T-helper 1 cell treated with Interleukin-12 subunit alpha and Interleukin-12 subunit beta and Interleukin-4 antibody, amounts not matched to agents 30 ng/mL and 1 ng/mL, for 36 hours (primary cell): ENCODE results near the gene CYP4F8. TPM values are rescaled to one million over a fixed set of nuclear protein-coding genes. Genes with fewer than 3 reads are reported as not detected.

Experiments used
- total RNA-seq: library from RNA; stranded (reverse); gene quantifications from 2 replicates; pipeline ENCODE4 v1.2.3, GENCODE V29; 2022

Gene CYP4F8
- total RNA-seq, 1 donor from 2014 or later, result not detected

Other genes starting within 250 kb of the CYP4F8 start
- 53.5 and 57.5 TPM in 2 replicates for gene AKAP8, start 235.4 kb upstream of the CYP4F8 start, total RNA-seq
- gene AKAP8L, start 196.2 kb upstream of the CYP4F8 start, total RNA-seq, result 84.4 and 91.4 TPM in 2 replicates
- gene WIZ, start 165.3 kb upstream of the CYP4F8 start, total RNA-seq, result 40.7 and 44.8 TPM in 2 replicates
- gene RASAL3, start 150.7 kb upstream of the CYP4F8 start, total RNA-seq, result 220 and 228 TPM in 2 replicates
- 0.25 and 0.34 TPM in 2 replicates for gene PGLYRP2, start 135.7 kb upstream of the CYP4F8 start, total RNA-seq
- gene CYP4F22, start 106.7 kb upstream of the CYP4F8 start, total RNA-seq, result 0.41 and 0.49 TPM in 2 replicates
- 0.05 TPM in 1 of 2 replicates, not detected in the other for gene CYP4F3, start 25.7 kb downstream of the CYP4F8 start, total RNA-seq
- gene CYP4F12, start 57.9 kb downstream of the CYP4F8 start, total RNA-seq, result not detected in 2 replicates
- not detected in 2 replicates for gene OR10H2, start 112.8 kb downstream of the CYP4F8 start, total RNA-seq
- not detected in 2 replicates for gene OR10H3, start 122.8 kb downstream of the CYP4F8 start, total RNA-seq
- not detected in 2 replicates for gene OR10H5, start 172.4 kb downstream of the CYP4F8 start, total RNA-seq
- gene OR10H1, start 200.4 kb downstream of the CYP4F8 start, total RNA-seq, result 0.05 TPM in 1 of 2 replicates, not detected in the other